Endothelial cell of umbilical vein (primary cell): Measurements from ENCODE around the gene ZDHHC24.

Experiments used
- EZH2 ChIP-seq: IDR thresholded peaks from 2 replicates; pipeline ENCODE4 v1.6.1; 2012; ENCODE audit warnings: borderline replicate concordance, low read depth, mild to moderate bottlenecking, moderate library complexity, low read length, inconsistent platforms; ENCODE audit not compliant: severe bottlenecking
- FOS ChIP-seq: IDR thresholded peaks from 2 replicates; pipeline ENCODE4 v1.6.1; 2011; ENCODE audit warnings: mild to moderate bottlenecking, low read length, moderate library complexity, borderline replicate concordance; ENCODE audit not compliant: insufficient read depth
- GATA2 ChIP-seq: IDR thresholded peaks from 2 replicates; pipeline ENCODE4 v1.7.0; 2011; ENCODE audit warnings: low read depth, mild to moderate bottlenecking, moderate library complexity, mixed read lengths, low read length; ENCODE audit not compliant: insufficient read length, insufficient read depth
- JUN ChIP-seq: IDR thresholded peaks from 2 replicates; pipeline ENCODE4 v1.6.1; 2011; ENCODE audit warnings: borderline replicate concordance, low read depth; ENCODE audit not compliant: insufficient read length, insufficient read depth
- MYC ChIP-seq: IDR thresholded peaks from one replicate; pipeline ENCODE4 v1.6.1; 2011; ENCODE audit warnings: mild to moderate bottlenecking, low read depth, low read length
- POLR2A ChIP-seq: IDR thresholded peaks from 2 replicates; pipeline ENCODE4 v1.6.1; 2012; ENCODE audit warnings: low read depth, mild to moderate bottlenecking, control low read depth, low read length
- POLR2AphosphoS5 ChIP-seq: IDR thresholded peaks from 2 replicates; pipeline ENCODE4 v1.6.1; 2012; ENCODE audit warnings: low read depth, mild to moderate bottlenecking, control low read depth, low read length, moderate library complexity; ENCODE audit not compliant: insufficient read depth
- TF ChIP-seq, protein P1 (sequence below), 2 donors: IDR thresholded peaks; 1 replicate in 1 of 2; 2 replicates in 1 of 2; pipeline ENCODE4 v1.5.1; 2011; ENCODE audit warnings: low read length in 2 of 2, mild to moderate bottlenecking in 2 of 2, moderate library complexity in 2 of 2, control low read depth in 1 of 2, inconsistent platforms in 1 of 2, low read depth in 1 of 2; ENCODE audit not compliant: insufficient read depth in 1 of 2; ENCODE audit errors: extremely low read depth in 1 of 2
- TF ChIP-seq, protein P2 (sequence below): IDR thresholded peaks from 2 replicates; pipeline ENCODE4 v1.6.1; 2011; ENCODE audit not compliant: insufficient read depth, insufficient read length

- no peak for TF ChIP-seq FOS
- TF ChIP-seq, protein P1, sequence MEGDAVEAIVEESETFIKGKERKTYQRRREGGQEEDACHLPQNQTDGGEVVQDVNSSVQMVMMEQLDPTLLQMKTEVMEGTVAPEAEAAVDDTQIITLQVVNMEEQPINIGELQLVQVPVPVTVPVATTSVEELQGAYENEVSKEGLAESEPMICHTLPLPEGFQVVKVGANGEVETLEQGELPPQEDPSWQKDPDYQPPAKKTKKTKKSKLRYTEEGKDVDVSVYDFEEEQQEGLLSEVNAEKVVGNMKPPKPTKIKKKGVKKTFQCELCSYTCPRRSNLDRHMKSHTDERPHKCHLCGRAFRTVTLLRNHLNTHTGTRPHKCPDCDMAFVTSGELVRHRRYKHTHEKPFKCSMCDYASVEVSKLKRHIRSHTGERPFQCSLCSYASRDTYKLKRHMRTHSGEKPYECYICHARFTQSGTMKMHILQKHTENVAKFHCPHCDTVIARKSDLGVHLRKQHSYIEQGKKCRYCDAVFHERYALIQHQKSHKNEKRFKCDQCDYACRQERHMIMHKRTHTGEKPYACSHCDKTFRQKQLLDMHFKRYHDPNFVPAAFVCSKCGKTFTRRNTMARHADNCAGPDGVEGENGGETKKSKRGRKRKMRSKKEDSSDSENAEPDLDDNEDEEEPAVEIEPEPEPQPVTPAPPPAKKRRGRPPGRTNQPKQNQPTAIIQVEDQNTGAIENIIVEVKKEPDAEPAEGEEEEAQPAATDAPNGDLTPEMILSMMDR (IDR thresholded peaks at IDR 0.05; ENCODE audit: extremely low read depth in 1 of 2, insufficient read depth in 1 of 2, low read depth in 1 of 2, low read length in 2 of 2): no peak
- TF ChIP-seq, protein P2, sequence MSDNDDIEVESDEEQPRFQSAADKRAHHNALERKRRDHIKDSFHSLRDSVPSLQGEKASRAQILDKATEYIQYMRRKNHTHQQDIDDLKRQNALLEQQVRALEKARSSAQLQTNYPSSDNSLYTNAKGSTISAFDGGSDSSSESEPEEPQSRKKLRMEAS: no peak
- TF ChIP-seq EZH2: no peak
- TF ChIP-seq JUN: no peak
- TF ChIP-seq POLR2AphosphoS5: no peak
- no peak for TF ChIP-seq POLR2A
- no peak for TF ChIP-seq GATA2
- TF ChIP-seq MYC: no peak
These were observed 619 bp upstream of the ZDHHC24 start, which contains the start of gene ACTN3 for GRCh38 chr11:66546368-66546965.
